HCT116 (cell line): Measurements from ENCODE around the gene RHOH. TPM values are rescaled to one million over a fixed set of nuclear protein-coding genes. Genes with fewer than 3 reads are reported as not detected.

ENCODE experiments used
- ATAC-seq: fragments of 200-7000 bp; cut with Tn5 transposase; 2 replicates; pipeline ENCODE4 v1.9.1; 2020; ENCODE audit warnings: mild to moderate bottlenecking, moderate library complexity
- BruUV-seq: library from RNA; stranded (reverse); fragments of 400-500 nt; replicated peaks from 2 replicates; lab custom pipeline; 2021; lab: Mats Ljungman, UMichigan
- CTCF ChIA-PET: fragments of 300-600 bp; sonication (Branson Sonifier 250); formaldehyde crosslinking; loops from one replicate; lab custom pipeline; 2021; ENCODE audit warnings: antibody characterized with exemption; lab: Charles Lee
- POLR2A ChIA-PET: fragments of 300-600, 350-600 bp; sonication (Branson Sonifier 250); formaldehyde crosslinking; loops from one replicate; lab custom pipeline; 2021; ENCODE audit warnings: antibody characterized with exemption; lab: Charles Lee
- RAD21 ChIA-PET, 2 experiments: fragments of 300-600 bp; sonication (Branson Sonifier 250); formaldehyde crosslinking; loops; one replicate each; lab custom pipeline; 2023; ENCODE audit warnings: low total read pairs in 2 of 2; ENCODE audit not compliant: uncharacterized antibody in 2 of 2, unreplicated experiment in 2 of 2, low non-redundant PET in 1 of 2; lab: Charles Lee
- DNase-seq: peaks from one replicate; pipeline ENCODE4 v3.0.0-alpha.2; 2010; ENCODE audit warnings: low read depth, low spot score
- H2AFZ ChIP-seq: fragments of 200-600 bp; shearing (Covaris generic), sonication (generic); 2 replicates; pipeline ENCODE4 v1.6.1; 2017; ENCODE audit warnings: low read depth, mixed run types, mixed read lengths, antibody characterized with exemption, low read length; ENCODE audit not compliant: poor library complexity, severe bottlenecking
- H3K27ac ChIP-seq: 2 replicates; pipeline ENCODE4 v1.5.1; 2012; ENCODE audit warnings: low read depth, low read length
- H3K27me3 ChIP-seq: fragments of 200-600 bp; sonication (generic); 2 replicates; pipeline ENCODE4 v1.6.1; 2016; ENCODE audit warnings: mixed run types, low read length, mixed read lengths; ENCODE audit not compliant: insufficient read depth
- H3K36me3 ChIP-seq, 2 experiments: fragments of 200-500 bp in 1 of 2; fragments of 200-600 bp in 1 of 2; sonication (Bioruptor generic) in 1 of 2; sonication (generic) in 1 of 2; 2 replicates each; pipeline versions ENCODE4 v1.5.1 to v1.6.1; 2014 to 2016; ENCODE audit warnings: low read length in 2 of 2, inconsistent platforms in 1 of 2, mixed read lengths in 1 of 2, mixed run types in 1 of 2; ENCODE audit not compliant: insufficient read depth in 2 of 2, control insufficient read depth in 1 of 2
- H3K4me1 ChIP-seq, 2 experiments: fragments of 200-600 bp in 1 of 2; sonication (generic) in 1 of 2; 2 replicates each; pipeline versions ENCODE4 v1.5.1 to v1.6.1; 2012 to 2017; ENCODE audit warnings: low read length in 2 of 2, inconsistent platforms in 1 of 2, mild to moderate bottlenecking in 1 of 2, mixed read lengths in 1 of 2, mixed run types in 1 of 2, moderate library complexity in 1 of 2; ENCODE audit not compliant: insufficient read depth in 2 of 2, control insufficient read depth in 1 of 2
- H3K4me2 ChIP-seq: fragments of 200-600 bp; sonication (generic); 2 replicates; pipeline ENCODE4 v1.6.1; 2017; ENCODE audit warnings: mixed run types, low read length, mixed read lengths
- H3K4me3 ChIP-seq, 2 experiments: fragments of 200-600 bp in 1 of 2; sonication (generic) in 1 of 2; replicated peaks in 1 of 2; 2 replicates each; pipeline ENCODE4 v1.5.1; 2011 to 2016; ENCODE audit warnings: low read length in 2 of 2, control low read depth in 1 of 2, low read depth in 1 of 2, mild to moderate bottlenecking in 1 of 2, mixed read lengths in 1 of 2, mixed run types in 1 of 2
- H3K79me2 ChIP-seq: fragments of 200-600 bp; sonication (generic); 2 replicates; pipeline ENCODE4 v1.6.1; 2017; ENCODE audit warnings: mild to moderate bottlenecking, mixed run types, low read length, moderate library complexity, mixed read lengths; ENCODE audit not compliant: insufficient read depth
- H3K9ac ChIP-seq: fragments of 200-600 bp; sonication (generic); 2 replicates; pipeline ENCODE4 v1.6.1; 2016; ENCODE audit warnings: low read length, mixed read lengths
- H3K9me2 ChIP-seq: fragments of 200-600 bp; sonication (generic), shearing (Covaris generic); 2 replicates; pipeline ENCODE4 v1.6.1; 2017; ENCODE audit warnings: mixed run types, mild to moderate bottlenecking, moderate library complexity; ENCODE audit not compliant: insufficient read depth
- H3K9me3 ChIP-seq, 2 experiments: fragments of 200-500 bp in 1 of 2; fragments of 200-600 bp in 1 of 2; sonication (Bioruptor generic) in 1 of 2; sonication (generic) in 1 of 2; 2 replicates each; pipeline ENCODE4 v1.6.1; 2014 to 2017; ENCODE audit warnings: low read length in 2 of 2, mixed read lengths in 2 of 2, inconsistent platforms in 1 of 2, low read depth in 1 of 2, mild to moderate bottlenecking in 1 of 2, mixed run types in 1 of 2, moderate library complexity in 1 of 2; ENCODE audit not compliant: control insufficient read depth in 1 of 2, insufficient read depth in 1 of 2
- H4K20me1 ChIP-seq: fragments of 200-600 bp; sonication (generic), shearing (Covaris generic); 2 replicates; pipeline ENCODE4 v1.6.1; 2017; ENCODE audit warnings: mixed run types, mild to moderate bottlenecking, moderate library complexity; ENCODE audit not compliant: insufficient read depth
- FOSL1 ChIP-seq: IDR thresholded peaks from 2 replicates; pipeline ENCODE4 v1.6.1; 2012; ENCODE audit warnings: low read depth
- MAX ChIP-seq: IDR thresholded peaks from 2 replicates; pipeline ENCODE4 v1.6.1; 2012
- intact Hi-C: fragments of 100-400 bp; cut with micrococcal nuclease; formaldehyde crosslinking; loops from 2 replicates; pipeline ENCODE4 v1.10.0; 2022
- total RNA-seq: library from RNA; stranded (reverse); gene quantifications from one replicate; pipeline ENCODE4 v1.2.1, GENCODE V29; 2021; ENCODE audit not compliant: unreplicated experiment

RHOH gene
- total RNA-seq, 1 experiment from 2014 or later, result 0.74 TPM

- Histone ChIP-seq H3K4me1 (peaks cover 8 to 30% of the 10 kb centered on the region in 2 experiments; a peak in 3 of 4 replicates), H3K9me3 (no peaks in the 10 kb centered on the region), H3K4me2 (peak overlapping the region; percentile 53), H3K4me3 (0 out of 4 replicates have a peak overlapping the region, but pooled peaks of 1 of the 2 experiments have one; percentile 9), H3K27me3 (no peaks in the 10 kb centered on the region), H2AFZ (peak overlapping the region; percentile 42), H3K9me2 (no peaks in the 10 kb centered on the region), H4K20me1 (no peaks in the 10 kb centered on the region), H3K27ac (no peak overlapping the region), H3K9ac (no peak overlapping the region), H3K36me3 (no peaks in the 10 kb centered on the region), H3K79me2 (no peaks in the 10 kb centered on the region)
- no TSS peak for BruUV-seq
- POLR2A ChIA-PET, result interaction anchor here (0.8 to 1.0 kb wide), 3 partner anchors 9 to 14 kb away, joined by 3 to 4 read pairs (median 3); no protein-coding TSS in a partner anchor
- TF ChIP-seq FOSL1, result 0 out of 2 replicates have a peak, but pooled peaks have one; percentile 11
- no peak for TF ChIP-seq MAX
- CTCF ChIA-PET, result no interaction called here
- intact Hi-C loops, result no loop called here
- DNase-seq (no peak), ATAC-seq (peak; percentile 54)
- RAD21 ChIA-PET, result no interaction called here
Measured at GRCh38 chr4:40240040-40240653, 43.3 kb downstream of the RHOH start.

- no TSS peak for BruUV-seq
- peaks cover 8 to 35% of the 10 kb centered on the region in 2 experiments; a peak in 3 of 4 replicates for H3K4me1 ChIP-seq
- H3K27me3 ChIP-seq, result no peaks in the 10 kb centered on the region
- CTCF ChIA-PET, result no interaction called here
- DNase-seq, result no peak
- no peaks in the 10 kb centered on the region for H4K20me1 ChIP-seq
- no peaks in the 10 kb centered on the region for H3K79me2 ChIP-seq
- no peak overlapping the region for H3K9ac ChIP-seq
- H3K36me3 ChIP-seq, result no peaks in the 10 kb centered on the region
- RAD21 ChIA-PET, result no interaction called here
- no peak for TF ChIP-seq MAX
- TF ChIP-seq, all 23 proteins: peak for 0
- no peaks in the 10 kb centered on the region for H3K9me2 ChIP-seq
- H3K27ac ChIP-seq, result no peak overlapping the region
- intact Hi-C loops, result no loop called here
- H3K9me3 ChIP-seq, result no peaks in the 10 kb centered on the region
- no peak for ATAC-seq
- peak overlapping the region; percentile 14; the same call in 1 of the 2 replicates for H3K4me2 ChIP-seq
- H2AFZ ChIP-seq, result no peak overlapping the region
- no peak overlapping the region for H3K4me3 ChIP-seq
- POLR2A ChIA-PET, result interaction anchor here (1.0 kb wide), 1 partner anchor 10 kb away, joined by 4 read pairs; no protein-coding TSS in a partner anchor
Measured at GRCh38 chr4:40241026-40241425, 44.2 kb downstream of the RHOH start.
